Measurements from ENCODE around the gene TNNI3. TPM values are rescaled to one million over a fixed set of nuclear protein-coding genes. Genes with fewer than 3 reads are reported as not detected.
A peak's percentile ranks its signal among the peaks of the same experiment; 100 is the strongest.

The TNNI3 gene
- total and polyA plus RNA-seq, 9 of the 15 experiments (the other 6 are each of a cell fraction or from before 2014, with no cell fraction given) = 4.7 to 158 (median 42.0) TPM

DNA sequence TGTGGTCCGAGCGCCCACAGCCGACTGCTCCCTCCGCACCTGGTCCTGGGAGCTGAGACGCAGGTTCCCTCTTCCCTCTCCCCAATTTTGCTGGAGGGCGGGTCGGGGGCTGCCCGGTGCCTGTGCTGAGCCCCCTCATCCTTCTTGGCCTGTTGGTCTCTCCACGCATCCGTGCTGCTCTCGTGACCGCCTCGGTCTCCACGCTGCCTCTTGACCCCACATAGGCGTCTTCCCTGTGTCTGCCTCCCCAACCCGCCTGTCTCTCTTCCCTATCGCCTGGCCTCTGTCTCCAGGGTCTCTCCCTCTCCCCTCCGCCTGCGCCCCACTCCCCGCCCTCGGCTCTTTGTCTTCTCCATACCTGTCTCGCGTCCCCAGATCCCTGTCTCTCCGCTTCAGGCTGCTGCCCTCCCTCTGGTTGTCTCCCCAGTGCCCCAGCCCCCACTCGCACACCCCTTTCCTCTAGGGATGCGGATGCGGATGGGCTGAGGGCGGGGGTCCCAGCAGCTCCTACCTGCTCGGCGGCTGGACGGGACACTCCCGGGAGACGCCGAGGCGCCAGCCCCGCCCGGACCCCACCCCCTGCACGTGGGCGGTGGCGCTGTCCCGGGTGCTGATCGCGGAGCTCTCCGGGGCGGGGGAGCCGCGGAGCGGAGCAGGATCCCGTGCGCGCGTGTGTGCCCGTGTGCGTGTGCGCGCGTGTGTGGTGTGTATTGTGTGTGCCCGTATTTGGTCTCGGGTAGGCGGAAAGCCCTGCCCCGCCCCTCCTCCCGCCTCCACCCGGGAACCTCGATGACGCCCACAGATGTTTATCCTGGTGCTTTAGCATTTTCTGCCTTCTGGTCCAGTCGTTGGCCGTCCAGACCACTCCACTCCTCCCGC, 22.3 kb upstream of the TNNI3 start, which contains the start of gene SYT5 (continued):
- TF ChIP-seq, protein P1, sequence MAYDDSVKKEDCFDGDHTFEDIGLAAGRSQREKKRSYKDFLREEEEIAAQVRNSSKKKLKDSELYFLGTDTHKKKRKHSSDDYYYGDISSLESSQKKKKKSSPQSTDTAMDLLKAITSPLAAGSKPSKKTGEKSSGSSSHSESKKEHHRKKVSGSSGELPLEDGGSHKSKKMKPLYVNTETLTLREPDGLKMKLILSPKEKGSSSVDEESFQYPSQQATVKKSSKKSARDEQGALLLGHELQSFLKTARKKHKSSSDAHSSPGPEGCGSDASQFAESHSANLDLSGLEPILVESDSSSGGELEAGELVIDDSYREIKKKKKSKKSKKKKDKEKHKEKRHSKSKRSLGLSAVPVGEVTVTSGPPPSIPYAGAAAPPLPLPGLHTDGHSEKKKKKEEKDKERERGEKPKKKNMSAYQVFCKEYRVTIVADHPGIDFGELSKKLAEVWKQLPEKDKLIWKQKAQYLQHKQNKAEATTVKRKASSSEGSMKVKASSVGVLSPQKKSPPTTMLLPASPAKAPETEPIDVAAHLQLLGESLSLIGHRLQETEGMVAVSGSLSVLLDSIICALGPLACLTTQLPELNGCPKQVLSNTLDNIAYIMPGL (CRISPR knock-in tag; IDR thresholded peaks at IDR 0.05) = no peak; the same call in 1 of the 2 replicates
- peak; percentile 61; the same call in 1 of the 2 replicates for TF ChIP-seq FOXP1 (CRISPR knock-in tag; IDR thresholded peaks at IDR 0.05)
- TF ChIP-seq HDAC3 (IDR thresholded peaks at IDR 0.05; ENCODE audit: borderline replicate concordance, partially characterized antibody) = no peak
- TF ChIP-seq HIVEP1 (CRISPR knock-in tag; IDR thresholded peaks at IDR 0.05) = no peak
- no peak for TF ChIP-seq TARDBP (IDR thresholded peaks at IDR 0.05)
- TF ChIP-seq, protein P2, sequence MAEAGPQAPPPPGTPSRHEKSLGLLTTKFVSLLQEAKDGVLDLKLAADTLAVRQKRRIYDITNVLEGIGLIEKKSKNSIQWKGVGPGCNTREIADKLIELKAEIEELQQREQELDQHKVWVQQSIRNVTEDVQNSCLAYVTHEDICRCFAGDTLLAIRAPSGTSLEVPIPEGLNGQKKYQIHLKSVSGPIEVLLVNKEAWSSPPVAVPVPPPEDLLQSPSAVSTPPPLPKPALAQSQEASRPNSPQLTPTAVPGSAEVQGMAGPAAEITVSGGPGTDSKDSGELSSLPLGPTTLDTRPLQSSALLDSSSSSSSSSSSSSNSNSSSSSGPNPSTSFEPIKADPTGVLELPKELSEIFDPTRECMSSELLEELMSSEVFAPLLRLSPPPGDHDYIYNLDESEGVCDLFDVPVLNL (CRISPR knock-in tag; IDR thresholded peaks at IDR 0.05; ENCODE audit: low read depth) = peak; percentile 83; the same call in 1 of the 2 replicates
- TF ChIP-seq CAMTA2 (CRISPR knock-in tag; conservative IDR thresholded peaks at IDR 0.05) = no peak
- TF ChIP-seq ZNF431 (CRISPR knock-in tag; IDR thresholded peaks at IDR 0.05) = 0 out of 2 replicates have a peak, but pooled peaks have one; percentile 60
- peak; percentile 98 for TF ChIP-seq EGR1 (conservative IDR thresholded peaks at IDR 0.05)
- no peak for TF ChIP-seq ZNF695 (CRISPR knock-in tag; IDR thresholded peaks at IDR 0.05)
- 0 out of 2 replicates have a peak, but pooled peaks have one; percentile 50 for TF ChIP-seq ZBTB17 (CRISPR knock-in tag; IDR thresholded peaks at IDR 0.05)
- TF ChIP-seq PURB (CRISPR knock-in tag; IDR thresholded peaks at IDR 0.05; ENCODE audit: low read depth) = no peak
- TF ChIP-seq HDAC6 (IDR thresholded peaks at IDR 0.05; ENCODE audit: low read depth, low read length) = no peak
- TF ChIP-seq PTRF (tag; IDR thresholded peaks at IDR 0.05) = no peak
- no peak for TF ChIP-seq HSF4 (CRISPR knock-in tag; IDR thresholded peaks at IDR 0.05; ENCODE audit: borderline replicate concordance)
- TF ChIP-seq ZZZ3 (IDR thresholded peaks at IDR 0.05) = no peak
- TF ChIP-seq ZNF696 (CRISPR knock-in tag; conservative IDR thresholded peaks at IDR 0.05) = no peak
- 0 out of 2 replicates have a peak, but pooled peaks have one; percentile 23 for TF ChIP-seq ZNF121 (CRISPR knock-in tag; conservative IDR thresholded peaks at IDR 0.05)
- 0 out of 2 replicates have a peak, but pooled peaks have one; percentile 78 for TF ChIP-seq ZNF217 (CRISPR knock-in tag; IDR thresholded peaks at IDR 0.05)
- peak; percentile 68; the same call in 1 of the 2 replicates for TF ChIP-seq CXXC5 (CRISPR knock-in tag; IDR thresholded peaks at IDR 0.05)
- TF ChIP-seq, protein P3, sequence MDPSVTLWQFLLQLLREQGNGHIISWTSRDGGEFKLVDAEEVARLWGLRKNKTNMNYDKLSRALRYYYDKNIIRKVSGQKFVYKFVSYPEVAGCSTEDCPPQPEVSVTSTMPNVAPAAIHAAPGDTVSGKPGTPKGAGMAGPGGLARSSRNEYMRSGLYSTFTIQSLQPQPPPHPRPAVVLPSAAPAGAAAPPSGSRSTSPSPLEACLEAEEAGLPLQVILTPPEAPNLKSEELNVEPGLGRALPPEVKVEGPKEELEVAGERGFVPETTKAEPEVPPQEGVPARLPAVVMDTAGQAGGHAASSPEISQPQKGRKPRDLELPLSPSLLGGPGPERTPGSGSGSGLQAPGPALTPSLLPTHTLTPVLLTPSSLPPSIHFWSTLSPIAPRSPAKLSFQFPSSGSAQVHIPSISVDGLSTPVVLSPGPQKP (CRISPR knock-in tag; IDR thresholded peaks at IDR 0.05) = no peak
- no peak for TF ChIP-seq ZNF143 (CRISPR knock-in tag; IDR thresholded peaks at IDR 0.05)
